ENCODE results near the gene LEF1. TPM values are rescaled to one million over a fixed set of nuclear protein-coding genes. Genes with fewer than 3 reads are reported as not detected.

LEF1 gene
- polyA plus RNA-seq, 1 donor (not counting 4 experiments of a cell fraction or from before 2014, with no cell fraction given) = 1.5 TPM

DNA sequence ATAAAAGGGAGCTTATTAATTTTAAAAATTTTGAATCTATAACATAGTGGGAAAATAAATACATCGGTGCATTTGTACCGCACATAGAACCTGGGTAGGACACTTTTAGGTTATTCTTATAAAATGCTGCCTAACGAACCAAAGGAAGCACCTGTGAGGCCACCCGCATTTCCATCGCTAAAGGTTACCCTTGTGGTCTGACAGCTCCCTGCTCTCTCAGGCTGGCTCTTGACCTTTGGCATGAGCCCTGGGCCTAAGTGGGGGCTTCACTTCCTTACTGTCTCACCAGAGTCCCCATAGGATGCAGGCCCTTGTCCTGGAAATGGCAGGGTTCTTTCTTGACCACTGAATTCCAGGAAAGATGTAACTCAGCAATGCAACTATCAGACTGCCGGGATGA lies 133.0 kb downstream of the LEF1 start:
- H3K27me3 ChIP-seq (ENCODE audit: control insufficient read depth, extremely low read depth, insufficient read depth, low read length) = no peaks in the 10 kb centered on the region
- no peaks in the 10 kb centered on the region for H4K20me1 ChIP-seq (ENCODE audit: control insufficient read depth, extremely low read depth, insufficient read depth, low read length)
- H3K4me1 ChIP-seq (ENCODE audit: control insufficient read depth, extremely low read depth, insufficient read depth, low read length) = no peaks in the 10 kb centered on the region
- H3K27ac ChIP-seq (ENCODE audit: control insufficient read depth, insufficient read depth, low read length) = no peak overlapping the region
- H3K4me3 ChIP-seq (ENCODE audit: control insufficient read depth in 2 of 3, extremely low read depth in 1 of 3, insufficient read depth in 2 of 3, low read depth in 1 of 3, low read length in 3 of 3) = no peak overlapping the region
- H3K9me3 ChIP-seq (ENCODE audit: control insufficient read depth, low read depth, low read length) = no peaks in the 10 kb centered on the region
- H3K36me3 ChIP-seq (ENCODE audit: control insufficient read depth in 2 of 2, extremely low read depth in 1 of 2, insufficient read depth in 2 of 2, low read length in 2 of 2) = peaks cover 3 to 4% of the 10 kb centered on the region in 2 experiments
- H3K9ac ChIP-seq (ENCODE audit: control insufficient read depth, extremely low read depth, insufficient read depth, low read length) = no peak overlapping the region
- FAIRE-seq (no peak), DNase-seq (ENCODE audit: low read depth, low spot score) (no peak)
- dilution Hi-C loops (cut with MboI; ENCODE audit: extremely low pct_ligation_motif_present, low sequenced_read_pairs) = no loop called here
- H2AFZ ChIP-seq (ENCODE audit: control insufficient read depth, low read length) = no peak overlapping the region
- no peaks in the 10 kb centered on the region for H3K79me2 ChIP-seq (ENCODE audit: control insufficient read depth, insufficient read depth, low read length)
- H3K9me1 ChIP-seq (ENCODE audit: control insufficient read depth, extremely low read depth, insufficient read depth, low read length) = no peaks in the 10 kb centered on the region
- H3K4me2 ChIP-seq (ENCODE audit: control insufficient read depth, extremely low read depth, insufficient read depth, low read depth, low read length) = no peak overlapping the region
- TF ChIP-seq CTCF (optimal IDR thresholded peaks at IDR 0.05 in 1 of 3, IDR thresholded peaks at IDR 0.05 in 1 of 3, conservative IDR thresholded peaks at IDR 0.05 in 1 of 3; ENCODE audit: extremely low read depth in 1 of 3, insufficient read depth in 2 of 3, low read length in 3 of 3) (no peak), EZH2 (IDR thresholded peaks at IDR 0.05; ENCODE audit: low read length) (no peak)

DNA sequence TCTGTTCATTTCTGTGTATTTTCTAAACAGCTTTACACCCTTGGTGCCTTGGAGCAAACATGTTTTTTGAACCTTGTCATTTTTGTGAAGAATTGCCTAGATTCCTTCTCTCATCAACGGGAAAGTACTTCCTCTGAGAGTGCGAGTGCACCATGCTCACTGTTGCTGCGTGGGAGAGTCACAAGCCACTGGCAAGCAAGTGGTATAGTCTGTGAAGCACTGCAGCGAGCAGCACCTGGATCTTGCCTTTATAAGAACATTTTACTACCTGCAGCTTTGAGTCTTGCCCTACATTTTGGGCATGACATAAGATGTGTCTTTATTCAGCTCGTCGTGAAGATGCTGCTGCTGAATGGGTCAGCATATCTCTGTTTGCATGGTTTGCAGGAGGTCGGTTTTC lies 134.2 kb downstream of the LEF1 start:
- Histone ChIP-seq H3K27ac (ENCODE audit: control insufficient read depth, insufficient read depth, low read length) (no peak overlapping the region), H3K9ac (ENCODE audit: control insufficient read depth, extremely low read depth, insufficient read depth, low read length) (no peak overlapping the region), H3K4me1 (ENCODE audit: control insufficient read depth, extremely low read depth, insufficient read depth, low read length) (no peaks in the 10 kb centered on the region), H3K4me3 (ENCODE audit: control insufficient read depth in 2 of 3, extremely low read depth in 1 of 3, insufficient read depth in 2 of 3, low read depth in 1 of 3, low read length in 3 of 3) (no peak overlapping the region), H3K79me2 (ENCODE audit: control insufficient read depth, insufficient read depth, low read length) (no peaks in the 10 kb centered on the region), H3K27me3 (ENCODE audit: control insufficient read depth, extremely low read depth, insufficient read depth, low read length) (no peaks in the 10 kb centered on the region), H3K36me3 (ENCODE audit: control insufficient read depth in 2 of 2, extremely low read depth in 1 of 2, insufficient read depth in 2 of 2, low read length in 2 of 2) (peaks cover 3 to 6% of the 10 kb centered on the region in 2 experiments), H3K4me2 (ENCODE audit: control insufficient read depth, extremely low read depth, insufficient read depth, low read depth, low read length) (no peak overlapping the region), H2AFZ (ENCODE audit: control insufficient read depth, low read length) (no peak overlapping the region), H4K20me1 (ENCODE audit: control insufficient read depth, extremely low read depth, insufficient read depth, low read length) (no peaks in the 10 kb centered on the region), H3K9me1 (ENCODE audit: control insufficient read depth, extremely low read depth, insufficient read depth, low read length) (no peaks in the 10 kb centered on the region), H3K9me3 (ENCODE audit: control insufficient read depth, low read depth, low read length) (no peaks in the 10 kb centered on the region)
- dilution Hi-C loops (cut with MboI; ENCODE audit: extremely low pct_ligation_motif_present, low sequenced_read_pairs) = no loop called here
- TF ChIP-seq CTCF (optimal IDR thresholded peaks at IDR 0.05 in 1 of 3, IDR thresholded peaks at IDR 0.05 in 1 of 3, conservative IDR thresholded peaks at IDR 0.05 in 1 of 3; ENCODE audit: extremely low read depth in 1 of 3, insufficient read depth in 2 of 3, low read length in 3 of 3) (no peak), EZH2 (IDR thresholded peaks at IDR 0.05; ENCODE audit: low read length) (no peak)
- FAIRE-seq (no peak), DNase-seq (ENCODE audit: low read depth, low spot score) (no peak)
